Stimulated activated naive CD8-positive, alpha-beta T cell treated with anti-CD3 and anti-CD28 coated beads, Interleukin-15, Interleukin-2, amounts not matched to agents 100 ng/mL and 50 ng/mL, for 24 hours (primary cell): ENCODE results near the gene AHCY.
"Not testable (repeated sequence)": the region's sequence is repeated elsewhere in the genome, so short reads cannot be mapped to it uniquely, and the experiment has no call there.

ENCODE experiments used
- H3K27ac Mint-ChIP-seq: one replicate; pipeline ENCODE4 v1.8.0; 2021; ENCODE audit warnings: mild to moderate bottlenecking, mixed read lengths
- H3K27me3 Mint-ChIP-seq: one replicate; pipeline ENCODE4 v1.8.0; 2021; ENCODE audit warnings: mixed read lengths
- H3K36me3 Mint-ChIP-seq: one replicate; pipeline ENCODE4 v1.8.0; 2021; ENCODE audit warnings: low read depth, mixed read lengths
- H3K4me1 Mint-ChIP-seq: one replicate; pipeline ENCODE4 v1.8.0; 2021; ENCODE audit warnings: low read depth, mixed read lengths
- H3K4me3 Mint-ChIP-seq: one replicate; pipeline ENCODE4 v1.8.0; 2021; ENCODE audit warnings: mild to moderate bottlenecking, mixed read lengths
- H3K9me3 Mint-ChIP-seq: one replicate; pipeline ENCODE4 v1.8.0; 2021; ENCODE audit warnings: mixed read lengths

The AHCY gene

GRCh38 chr20:34293589-34293988 is 9.6 kb downstream of the AHCY start:
- no peak overlapping the region for H3K4me3 Mint-ChIP-seq
- no peaks in the 10 kb centered on the region for H3K4me1 Mint-ChIP-seq
- no peaks in the 10 kb centered on the region for H3K27me3 Mint-ChIP-seq
- no peaks in the 10 kb centered on the region for H3K9me3 Mint-ChIP-seq
- H3K36me3 Mint-ChIP-seq, result peaks cover 65% of the 10 kb centered on the region
- no peak overlapping the region for H3K27ac Mint-ChIP-seq

GRCh38 chr20:34293119-34293518 is 10.0 kb downstream of the AHCY start:
- no peaks in the 10 kb centered on the region for H3K27me3 Mint-ChIP-seq
- no peak overlapping the region for H3K27ac Mint-ChIP-seq
- H3K36me3 Mint-ChIP-seq, result peaks cover 70% of the 10 kb centered on the region
- H3K9me3 Mint-ChIP-seq, result no peaks in the 10 kb centered on the region
- no peak overlapping the region for H3K4me3 Mint-ChIP-seq
- no peaks in the 10 kb centered on the region for H3K4me1 Mint-ChIP-seq

GRCh38 chr20:34292496-34292895 is 10.7 kb downstream of the AHCY start:
- no peaks in the 10 kb centered on the region for H3K27me3 Mint-ChIP-seq
- peaks cover 74% of the 10 kb centered on the region for H3K36me3 Mint-ChIP-seq
- H3K27ac Mint-ChIP-seq, result no peak overlapping the region
- H3K4me3 Mint-ChIP-seq, result no peak overlapping the region
- no peaks in the 10 kb centered on the region for H3K9me3 Mint-ChIP-seq
- H3K4me1 Mint-ChIP-seq, result no peaks in the 10 kb centered on the region

- no peaks in the 10 kb centered on the region for H3K27me3 Mint-ChIP-seq
- H3K36me3 Mint-ChIP-seq, result peaks cover 79% of the 10 kb centered on the region
- no peak overlapping the region for H3K4me3 Mint-ChIP-seq
- no peaks in the 10 kb centered on the region for H3K4me1 Mint-ChIP-seq
- H3K9me3 Mint-ChIP-seq, result no peaks in the 10 kb centered on the region
- H3K27ac Mint-ChIP-seq, result no peak overlapping the region
These were observed 12.7 kb downstream of the AHCY start for GRCh38 chr20:34290471-34290870.

- H3K4me1 Mint-ChIP-seq, H3K4me3 Mint-ChIP-seq, H3K27ac Mint-ChIP-seq, H3K27me3 Mint-ChIP-seq, H3K9me3 Mint-ChIP-seq: not testable (repeated sequence)
- H3K36me3 Mint-ChIP-seq, result peaks cover 75% of the 10 kb centered on the region
These were observed 15.7 kb downstream of the AHCY start for GRCh38 chr20:34287500-34287899.

- Mint-ChIP-seq H3K36me3 (peaks cover 73% of the 10 kb centered on the region), H3K27ac (no peak overlapping the region), H3K4me1 (no peaks in the 10 kb centered on the region), H3K9me3 (no peaks in the 10 kb centered on the region), H3K4me3 (no peak overlapping the region), H3K27me3 (no peaks in the 10 kb centered on the region)
These were observed 17.7 kb downstream of the AHCY start for GRCh38 chr20:34285450-34285849.

- Mint-ChIP-seq H3K27ac (no peak overlapping the region), H3K36me3 (peaks cover 75% of the 10 kb centered on the region)
These were observed 19.3 kb downstream of the AHCY start for GRCh38 chr20:34283844-34284243.

GRCh38 chr20:34282041-34282440 is 21.1 kb downstream of the AHCY start:
- Mint-ChIP-seq H3K36me3 (peaks cover 69% of the 10 kb centered on the region), H3K27ac (no peak overlapping the region), H3K9me3 (no peaks in the 10 kb centered on the region), H3K4me1 (no peaks in the 10 kb centered on the region), H3K4me3 (no peak overlapping the region), H3K27me3 (no peaks in the 10 kb centered on the region)

More at GRCh38 chr20:34283844-34284243, 19.3 kb downstream of the AHCY start:
- H3K27me3 Mint-ChIP-seq, result no peaks in the 10 kb centered on the region
- H3K9me3 Mint-ChIP-seq, result no peaks in the 10 kb centered on the region
- no peak overlapping the region for H3K4me3 Mint-ChIP-seq
- H3K4me1 Mint-ChIP-seq, result no peaks in the 10 kb centered on the region

GRCh38 chr20:34281177-34281576 is 22.0 kb downstream of the AHCY start:
- Mint-ChIP-seq H3K36me3 (peaks cover 68% of the 10 kb centered on the region), H3K4me1 (no peaks in the 10 kb centered on the region), H3K4me3 (no peak overlapping the region), H3K9me3 (no peaks in the 10 kb centered on the region), H3K27me3 (no peaks in the 10 kb centered on the region), H3K27ac (no peak overlapping the region)

GRCh38 chr20:34274694-34275093 is 28.5 kb downstream of the AHCY start:
- H3K4me3 Mint-ChIP-seq, result no peak overlapping the region
- H3K27ac Mint-ChIP-seq, result no peak overlapping the region
- no peaks in the 10 kb centered on the region for H3K9me3 Mint-ChIP-seq
- H3K27me3 Mint-ChIP-seq, result no peaks in the 10 kb centered on the region
- peaks cover 14% of the 10 kb centered on the region for H3K4me1 Mint-ChIP-seq
- H3K36me3 Mint-ChIP-seq, result peaks cover 57% of the 10 kb centered on the region

- H3K27ac Mint-ChIP-seq, result no peak overlapping the region
- H3K36me3 Mint-ChIP-seq, result peaks cover 44% of the 10 kb centered on the region
- H3K4me1 Mint-ChIP-seq, result peaks cover 18% of the 10 kb centered on the region
- peaks cover 3% of the 10 kb centered on the region for H3K27me3 Mint-ChIP-seq
- H3K9me3 Mint-ChIP-seq, result no peaks in the 10 kb centered on the region
- no peak overlapping the region for H3K4me3 Mint-ChIP-seq
These were observed 31.2 kb downstream of the AHCY start for GRCh38 chr20:34271956-34272355.

- Mint-ChIP-seq H3K27ac (no peak overlapping the region), H3K36me3 (peaks cover 32% of the 10 kb centered on the region), H3K4me3 (no peak overlapping the region), H3K27me3 (peaks cover 3% of the 10 kb centered on the region), H3K4me1 (peaks cover 18% of the 10 kb centered on the region), H3K9me3 (no peaks in the 10 kb centered on the region)
These were observed 33.0 kb downstream of the AHCY start for GRCh38 chr20:34269996-34270627.

- peaks cover 3% of the 10 kb centered on the region for H3K27me3 Mint-ChIP-seq
- H3K9me3 Mint-ChIP-seq, result no peaks in the 10 kb centered on the region
- peaks cover 18% of the 10 kb centered on the region for H3K4me1 Mint-ChIP-seq
- no peak overlapping the region for H3K27ac Mint-ChIP-seq
- H3K4me3 Mint-ChIP-seq, result no peak overlapping the region
- peaks cover 27% of the 10 kb centered on the region for H3K36me3 Mint-ChIP-seq
These were observed 34.1 kb downstream of the AHCY start for GRCh38 chr20:34268851-34269636.

- Mint-ChIP-seq H3K27me3 (peaks cover 3% of the 10 kb centered on the region), H3K4me3 (no peak overlapping the region), H3K27ac (no peak overlapping the region), H3K4me1 (peaks cover 18% of the 10 kb centered on the region), H3K9me3 (no peaks in the 10 kb centered on the region), H3K36me3 (peaks cover 18% of the 10 kb centered on the region)
These were observed 35.0 kb downstream of the AHCY start for GRCh38 chr20:34268145-34268544.

GRCh38 chr20:34264141-34264540 is 39.0 kb downstream of the AHCY start:
- Mint-ChIP-seq H3K27me3 (no peaks in the 10 kb centered on the region), H3K4me3 (no peak overlapping the region), H3K9me3 (no peaks in the 10 kb centered on the region), H3K36me3 (peaks cover 3% of the 10 kb centered on the region), H3K4me1 (peaks cover under 1% of the 10 kb centered on the region), H3K27ac (no peak overlapping the region)

GRCh38 chr20:34263468-34263867 is 39.7 kb downstream of the AHCY start:
- H3K27ac Mint-ChIP-seq, H3K9me3 Mint-ChIP-seq, H3K4me1 Mint-ChIP-seq, H3K27me3 Mint-ChIP-seq, H3K36me3 Mint-ChIP-seq, H3K4me3 Mint-ChIP-seq: not testable (repeated sequence)
